Lung (tissue), 12 donors: ENCODE results near the gene TJP1. TPM values are rescaled to one million over a fixed set of nuclear protein-coding genes. Genes with fewer than 3 reads are reported as not detected.

Experiments used
- ATAC-seq: fragments of 200-7000 bp; cut with Tn5 transposase; one replicate; pipeline ENCODE4 v1.9.1; 2020; ENCODE audit warnings: moderate number of reproducible peaks; ENCODE audit not compliant: insufficient read depth, low FRiP score
- DNase-seq, 3 donors: peaks; one replicate each; pipeline ENCODE4 v3.0.0-alpha.2; 2013 to 2017
- H3K27ac ChIP-seq, 2 donors: one replicate each; pipeline ENCODE4 v1.5.1; 2013; ENCODE audit warnings: mild to moderate bottlenecking in 2 of 2, moderate library complexity in 2 of 2, control low read depth in 1 of 2, inconsistent platforms in 1 of 2, low read depth in 1 of 2, low read length in 1 of 2
- H3K27me3 ChIP-seq, 3 donors: one replicate each; pipeline ENCODE4 v1.5.1; 2013; ENCODE audit warnings: low read length in 2 of 3; ENCODE audit not compliant: control insufficient read depth in 3 of 3, insufficient read depth in 3 of 3
- H3K36me3 ChIP-seq, 4 donors: one replicate each; pipeline ENCODE4 v1.5.1; 2013; ENCODE audit warnings: low read length in 4 of 4, mild to moderate bottlenecking in 1 of 4, moderate library complexity in 1 of 4; ENCODE audit not compliant: control insufficient read depth in 4 of 4, insufficient read depth in 4 of 4
- H3K4me1 ChIP-seq, 5 donors: one replicate each; pipeline ENCODE4 v1.5.1; 2013; ENCODE audit warnings: low read length in 5 of 5, mild to moderate bottlenecking in 2 of 5, moderate library complexity in 1 of 5; ENCODE audit not compliant: control insufficient read depth in 5 of 5, insufficient read depth in 5 of 5
- H3K4me3 ChIP-seq: one replicate; pipeline ENCODE4 v1.5.1; 2013; ENCODE audit warnings: mild to moderate bottlenecking, control low read depth, moderate library complexity
- H3K9ac ChIP-seq, 2 donors: one replicate each; pipeline ENCODE4 v1.5.1; 2013; ENCODE audit warnings: low read length in 2 of 2, control low read depth in 1 of 2; ENCODE audit not compliant: insufficient read depth in 1 of 2
- H3K9me3 ChIP-seq, 4 donors: one replicate each; pipeline ENCODE4 v1.5.1; 2013; ENCODE audit warnings: low read length in 3 of 4, mild to moderate bottlenecking in 1 of 4, moderate library complexity in 1 of 4; ENCODE audit not compliant: control insufficient read depth in 4 of 4, insufficient read depth in 3 of 4
- CTCF ChIP-seq: IDR thresholded peaks from 2 replicates; pipeline ENCODE4 v1.5.1; 2012; ENCODE audit warnings: mild to moderate bottlenecking; ENCODE audit errors: control extremely low read depth, extremely low read depth
- WGBS, 2 donors: extraction: QIAGEN DNeasy Blood & Tissue Kit; methylation state at CpG; one replicate each; pipeline ENCODE4 v1.1.7; 2013; 5-methylcytosine and 5-hydroxymethylcytosine counted together
- polyA plus RNA-seq, 2 donors: library from polyadenylated mRNA; stranded (reverse); fragments of 200-250 nt; gene quantifications; one replicate each; pipeline ENCODE4 v1.2.1, GENCODE V29; 2013
- total RNA-seq, 2 donors: library from RNA; depleted of rRNA in 1 of 2; stranded (reverse); fragments of >200 nt in 1 of 2; gene quantifications; one replicate each; pipeline ENCODE4 v1.2.1, GENCODE V29; 2014 to 2021
- donor health status: control.
- donor health status: control.
- donor health status: Bipolar disorder and iron deficiency.
- donor health status: healthy.
- donor health status: DM: yes; HTN: yes; CAD: no.

Gene TJP1
- total and polyA plus RNA-seq, 4 donors: 20.6 to 211 (median 53.8) TPM

DNA sequence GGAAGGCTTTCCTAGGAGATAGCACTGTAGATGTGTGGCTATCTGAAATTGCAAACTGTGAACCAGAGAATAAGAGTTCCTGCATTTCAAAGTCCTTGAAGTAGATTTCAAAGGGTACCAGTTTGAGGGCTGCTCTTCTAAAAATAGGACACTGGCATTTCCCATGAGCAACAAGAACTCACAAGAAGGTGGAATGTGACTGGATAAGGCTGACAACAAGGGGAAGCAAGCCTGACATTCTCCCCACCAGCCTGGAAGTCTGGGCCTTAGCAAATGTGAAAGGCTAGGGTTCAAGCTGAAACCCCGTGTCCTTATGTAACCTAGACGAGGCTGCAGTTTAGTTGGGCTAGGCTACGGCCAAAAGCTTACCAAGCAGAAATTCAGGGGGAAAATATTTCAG is 18.7 kb upstream of the TJP1 start:
- Histone ChIP-seq H3K9me3 (no peaks in the 10 kb centered on the region), H3K27ac (peak overlapping the region; percentile 32 to 84), H3K9ac (no peak overlapping the region), H3K4me1 (peaks cover 0 to 3% (median 0%) of the 10 kb centered on the region in 5 donors), H3K27me3 (no peaks in the 10 kb centered on the region), H3K4me3 (no peak overlapping the region), H3K36me3 (no peaks in the 10 kb centered on the region)
- ATAC-seq: no peak
- TF ChIP-seq CTCF: no peak
- WGBS, 2 donors: 60 to 61% methylated on average over 3 of the region's 3 CpGs
- peak in 1 of 3 donors; percentile 41 for DNase-seq

DNA sequence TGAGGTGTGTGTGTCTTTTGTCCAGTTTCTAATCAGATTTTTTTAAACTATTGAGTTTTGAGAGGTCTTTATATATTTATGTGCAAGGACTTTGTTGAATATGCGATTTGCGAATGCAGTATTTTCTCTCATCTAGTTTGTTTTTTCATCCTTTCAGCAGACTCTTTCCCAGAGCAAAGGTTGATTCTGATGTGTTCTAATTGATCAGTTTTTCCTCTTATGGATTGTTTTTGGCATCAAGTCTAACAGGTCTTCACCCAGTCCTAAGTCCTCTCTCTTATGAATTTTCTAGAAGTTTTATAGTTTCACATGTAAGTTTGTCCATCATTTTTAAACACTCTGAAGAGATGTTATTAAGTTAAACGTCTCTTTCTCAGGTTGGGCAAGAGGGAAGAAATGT is 17.8 kb upstream of the TJP1 start:
- H3K4me1 ChIP-seq: peaks cover 0 to 4% (median 3%) of the 10 kb centered on the region in 5 donors
- H3K36me3 ChIP-seq: no peaks in the 10 kb centered on the region
- H3K9ac ChIP-seq: no peak overlapping the region
- H3K4me3 ChIP-seq: no peak overlapping the region
- ATAC-seq (no peak), DNase-seq (no peak)
- TF ChIP-seq CTCF: no peak
- H3K27ac ChIP-seq: peak overlapping the region in 1 of 2 donors; percentile 11
- 85 to 89% methylated on average over 3 of the region's 3 CpGs for WGBS, 2 donors
- H3K9me3 ChIP-seq: no peaks in the 10 kb centered on the region
- H3K27me3 ChIP-seq: no peaks in the 10 kb centered on the region

- Histone ChIP-seq H3K4me3 (no peak overlapping the region), H3K4me1 (peaks cover 0 to 5% (median 1%) of the 10 kb centered on the region in 5 donors), H3K9me3 (no peaks in the 10 kb centered on the region), H3K27me3 (no peaks in the 10 kb centered on the region), H3K36me3 (no peaks in the 10 kb centered on the region), H3K27ac (no peak overlapping the region), H3K9ac (no peak overlapping the region)
- no peak for TF ChIP-seq CTCF
- WGBS, 2 donors: 86 to 91% methylated on average over 3 of the region's 3 CpGs
- DNase-seq (no peak), ATAC-seq (no peak)
Observed at GRCh38 chr15:29838352-29839010, 16.2 kb upstream of the TJP1 start.

- H3K36me3 ChIP-seq: no peaks in the 10 kb centered on the region
- H3K4me1 ChIP-seq: peaks cover 0 to 5% (median 3%) of the 10 kb centered on the region in 5 donors
- no peaks in the 10 kb centered on the region for H3K9me3 ChIP-seq
- TF ChIP-seq CTCF: no peak
- 54 to 78% methylated on average over 4 of the region's 4 CpGs for WGBS, 2 donors
- peak overlapping the region in 1 of 2 donors; percentile 29 for H3K27ac ChIP-seq
- H3K4me3 ChIP-seq: no peak overlapping the region
- no peak for ATAC-seq
- no peaks in the 10 kb centered on the region for H3K27me3 ChIP-seq
- DNase-seq: peak in 2 of 3 donors; percentile 42 to 69
- H3K9ac ChIP-seq: no peak overlapping the region
Observed at GRCh38 chr15:29835301-29835700, 13.0 kb upstream of the TJP1 start.
